HCT116 (cell line): ENCODE results near the gene MAGI3.

Experiments used
- ATF3 ChIP-seq: IDR thresholded peaks from 2 replicates; pipeline ENCODE4 v1.6.1; 2012
- JUND ChIP-seq: IDR thresholded peaks from 2 replicates; pipeline ENCODE4 v1.6.1; 2012

- no peak for TF ChIP-seq JUND
- TF ChIP-seq ATF3: no peak
Measured at GRCh38 chr1:113647164-113647563, 256.8 kb downstream of the MAGI3 start.
